IMR-90 (cell line): Measurements from ENCODE around the gene LRRC58. TPM values are rescaled to one million over a fixed set of nuclear protein-coding genes. Genes with fewer than 3 reads are reported as not detected.

Experiments used
- ATAC-seq: fragments of 200-7000 bp; cut with Tn5 transposase; 2 replicates; pipeline ENCODE4 v1.9.1; 2020; ENCODE audit warnings: low read depth, mild to moderate bottlenecking, moderate library complexity
- BruUV-seq: library from RNA; stranded (reverse); fragments of 400-500 nt; replicated peaks from 2 replicates; lab custom pipeline; 2021; lab: Mats Ljungman, UMichigan
- CTCF ChIA-PET: fragments of 300-600 bp; formaldehyde crosslinking; extraction: SDS; loops from one replicate; lab custom pipeline; 2021; ENCODE audit warnings: antibody characterized with exemption; lab: Yijun Ruan, JAX
- POLR2A ChIA-PET: fragments of 300-600 bp; sonication (Branson Sonifier 250); formaldehyde crosslinking; loops from one replicate; lab custom pipeline; 2022; ENCODE audit warnings: antibody characterized with exemption; ENCODE audit not compliant: unreplicated experiment; lab: Charles Lee
- DNase-seq: peaks from one replicate; pipeline ENCODE4 v3.0.0; 2013
- H2AFZ ChIP-seq: replicated peaks from 2 replicates; pipeline ENCODE3; 2013; ENCODE audit warnings: low read length, mild to moderate bottlenecking; ENCODE audit not compliant: poor library complexity
- H2AK5ac ChIP-seq: 2 replicates; pipeline ENCODE4 v1.6.1; 2013; ENCODE audit warnings: low read depth, low read length, inconsistent platforms
- H2AK9ac ChIP-seq: replicated peaks from 2 replicates; pipeline ENCODE3; 2013; ENCODE audit warnings: mild to moderate bottlenecking, low read depth, low read length, moderate library complexity; ENCODE audit not compliant: poor library complexity
- H2BK120ac ChIP-seq: 2 replicates; pipeline ENCODE4 v1.6.1; 2013; ENCODE audit warnings: low read depth, low read length, inconsistent platforms
- H2BK15ac ChIP-seq: 3 replicates; pipeline ENCODE4 v1.6.1; 2013; ENCODE audit warnings: low read depth, low read length, inconsistent platforms
- H2BK20ac ChIP-seq: 2 replicates; pipeline ENCODE4 v1.6.1; 2013; ENCODE audit warnings: low read depth, mild to moderate bottlenecking, inconsistent platforms, low read length, moderate library complexity
- H2BK5ac ChIP-seq: 2 replicates; pipeline ENCODE4 v1.6.1; 2013; ENCODE audit warnings: mild to moderate bottlenecking, low read depth, low read length, inconsistent platforms; ENCODE audit not compliant: poor library complexity, severe bottlenecking
- H3K14ac ChIP-seq: replicated peaks from 2 replicates; pipeline ENCODE4 v1.6.1; 2013; ENCODE audit warnings: low read depth, low read length, inconsistent platforms
- H3K18ac ChIP-seq: 2 replicates; pipeline ENCODE4 v1.6.1; 2013; ENCODE audit warnings: low read depth, low read length, control low read depth
- H3K23ac ChIP-seq: 2 replicates; pipeline ENCODE4 v1.6.1; 2013; ENCODE audit warnings: low read depth, low read length, inconsistent platforms
- H3K27ac ChIP-seq: 2 replicates; pipeline ENCODE4 v1.5.1; 2013; ENCODE audit warnings: mild to moderate bottlenecking, control low read depth, low read length; ENCODE audit not compliant: insufficient read depth
- H3K27me3 ChIP-seq: 2 replicates; pipeline ENCODE4 v1.6.1; 2013; ENCODE audit warnings: low read length; ENCODE audit not compliant: control insufficient read depth, insufficient read depth
- H3K36me3 ChIP-seq: 2 replicates; pipeline ENCODE4 v1.6.1; 2013; ENCODE audit warnings: low read length, mixed read lengths; ENCODE audit not compliant: control insufficient read depth, insufficient read depth
- H3K4ac ChIP-seq: 2 replicates; pipeline ENCODE4 v1.6.1; 2013; ENCODE audit warnings: low read depth, low read length, inconsistent platforms
- H3K4me1 ChIP-seq: 2 replicates; pipeline ENCODE4 v1.6.1; 2013; ENCODE audit warnings: low read length, mixed read lengths; ENCODE audit not compliant: control insufficient read depth, insufficient read depth
- H3K4me2 ChIP-seq: 2 replicates; pipeline ENCODE4 v1.6.1; 2013; ENCODE audit warnings: low read depth, mild to moderate bottlenecking, control low read depth, low read length, moderate library complexity
- H3K4me3 ChIP-seq: 2 replicates; pipeline ENCODE4 v1.5.1; 2013; ENCODE audit warnings: low read depth, mild to moderate bottlenecking, control low read depth, low read length, moderate library complexity; ENCODE audit not compliant: insufficient read depth
- H3K56ac ChIP-seq: 2 replicates; pipeline ENCODE4 v1.6.1; 2013; ENCODE audit warnings: low read length, inconsistent platforms; ENCODE audit not compliant: insufficient read depth; ENCODE audit errors: extremely low read depth
- H3K79me1 ChIP-seq, 2 experiments: 2 replicates each; pipeline ENCODE4 v1.6.1; 2013; ENCODE audit warnings: low read length in 2 of 2, inconsistent platforms in 1 of 2, low read depth in 1 of 2
- H3K9ac ChIP-seq: 2 replicates; pipeline ENCODE4 v1.6.1; 2013; ENCODE audit warnings: low read depth, low read length, control low read depth
- H3K9me1 ChIP-seq: 2 replicates; pipeline ENCODE4 v1.6.1; 2013; ENCODE audit warnings: low read length, inconsistent platforms; ENCODE audit not compliant: insufficient read depth
- H3K9me3 ChIP-seq: 2 replicates; pipeline ENCODE4 v1.6.1; 2013; ENCODE audit warnings: low read length; ENCODE audit not compliant: control insufficient read depth, insufficient read depth
- H4K20me1 ChIP-seq: 2 replicates; pipeline ENCODE4 v1.6.1; 2013; ENCODE audit warnings: low read length, inconsistent platforms; ENCODE audit not compliant: insufficient read depth
- H4K5ac ChIP-seq: 2 replicates; pipeline ENCODE4 v1.6.1; 2013; ENCODE audit warnings: mild to moderate bottlenecking, low read depth, low read length, control low read depth
- H4K8ac ChIP-seq, 2 experiments: 2 replicates each; pipeline ENCODE4 v1.6.1; 2013; ENCODE audit warnings: low read depth in 2 of 2, low read length in 2 of 2, control low read depth in 1 of 2, inconsistent platforms in 1 of 2
- H4K91ac ChIP-seq: 2 replicates; pipeline ENCODE4 v1.6.1; 2013; ENCODE audit warnings: low read depth, low read length, inconsistent platforms; ENCODE audit not compliant: insufficient read depth
- BHLHE40 ChIP-seq: fragments of 150-350 bp; IDR thresholded peaks from 2 replicates; pipeline ENCODE4 v1.6.1; 2016; ENCODE audit warnings: mild to moderate bottlenecking, low read depth, low read length
- CEBPB ChIP-seq: IDR thresholded peaks from 2 replicates; pipeline ENCODE4 v1.6.1; 2012; ENCODE audit warnings: low read depth, low read length, improper control_type of control experiment
- ELK1 ChIP-seq: fragments of 150-350 bp; IDR thresholded peaks from 2 replicates; pipeline ENCODE4 v1.6.1; 2016; ENCODE audit warnings: low read depth, mild to moderate bottlenecking, low read length, moderate library complexity, borderline replicate concordance
- MAFK ChIP-seq: IDR thresholded peaks from 2 replicates; pipeline ENCODE4 v1.6.1; 2012; ENCODE audit warnings: low read depth, low read length, improper control_type of control experiment
- MAZ ChIP-seq: IDR thresholded peaks from 2 replicates; pipeline ENCODE4 v1.6.1; 2012; ENCODE audit warnings: low read depth, mild to moderate bottlenecking, low read length, improper control_type of control experiment, moderate library complexity, borderline replicate concordance
- MXI1 ChIP-seq: IDR thresholded peaks from 2 replicates; pipeline ENCODE4 v1.6.1; 2012; ENCODE audit warnings: low read depth, mild to moderate bottlenecking, low read length, moderate library complexity, borderline replicate concordance
- NFE2L2 ChIP-seq: fragments of 150-350 bp; IDR thresholded peaks from 2 replicates; pipeline ENCODE4 v1.6.1; 2016; ENCODE audit warnings: low read depth, mild to moderate bottlenecking, low read length
- RCOR1 ChIP-seq: IDR thresholded peaks from 2 replicates; pipeline ENCODE4 v1.6.1; 2012; ENCODE audit warnings: mild to moderate bottlenecking, low read length, improper control_type of control experiment; ENCODE audit not compliant: insufficient replicate concordance
- RFX5 ChIP-seq: IDR thresholded peaks from 2 replicates; pipeline ENCODE4 v1.8.0; 2012; ENCODE audit warnings: low read depth, mild to moderate bottlenecking, low read length, moderate library complexity
- SMC3 ChIP-seq: fragments of 150-350 bp; IDR thresholded peaks from 2 replicates; pipeline ENCODE4 v1.6.1; 2016; ENCODE audit warnings: low read depth, mild to moderate bottlenecking, antibody characterized with exemption, low read length, moderate library complexity
- WGBS, 2 experiments: methylation state at CpG; one replicate each; pipeline versions ENCODE4 v1.1.5 to v1.1.7; 2013; ENCODE audit warnings: missing lambda C conversion rate in 2 of 2; ENCODE audit not compliant: insufficient read length in 1 of 2; ENCODE audit errors: extremely low coverage in 2 of 2; 5-methylcytosine and 5-hydroxymethylcytosine counted together
- dilution Hi-C: fragments of 300-500 bp; cut with HindIII; formaldehyde crosslinking; loops from one replicate; pipeline ENCODE4 v1.14.3; 2018; ENCODE audit warnings: low sequenced_read_pairs; ENCODE audit not compliant: unreplicated experiment
- in situ Hi-C: fragments of 300-500 bp; cut with MboI; formaldehyde crosslinking; loops from 3 replicates; pipeline ENCODE4 v1.14.3; 2019; ENCODE audit warnings: low sequenced_read_pairs, inconsistent platforms, mixed read lengths
- intact Hi-C: fragments of 100-400 bp; cut with micrococcal nuclease; formaldehyde crosslinking; loops from 2 replicates; pipeline ENCODE4 v1.10.0; 2022
- polyA plus RNA-seq, 3 experiments: library from polyadenylated mRNA; depleted of rRNA; stranded (reverse); fragments of >200 nt; gene quantifications; 2 replicates each; pipeline ENCODE4 v1.2.3, GENCODE V29; 2012; ENCODE audit warnings: low replicate concordance in 1 of 3
- total RNA-seq: library from RNA; depleted of rRNA; stranded (reverse); fragments of >200 nt; gene quantifications from 2 replicates; pipeline ENCODE4 v1.2.3, GENCODE V29; 2012

Gene LRRC58
- total and polyA plus RNA-seq, 2 of the 4 experiments (the other 2 are of a cell fraction): 5.0 to 13.4 TPM

- TF ChIP-seq BHLHE40: no peak
These were observed 37.0 kb downstream of the LRRC58 start (continued) for GRCh38 chr3:120311863-120312794.

- Histone ChIP-seq H2AK5ac (no peak overlapping the region), H3K36me3 (no peaks in the 10 kb centered on the region), H4K8ac (no peak overlapping the region), H2BK5ac (no peak overlapping the region), H3K79me1 (no peaks in the 10 kb centered on the region), H3K4me3 (no peak overlapping the region), H2AFZ (no peak overlapping the region), H3K9me3 (no peaks in the 10 kb centered on the region), H3K4me2 (no peak overlapping the region), H3K23ac (no peak overlapping the region), H2AK9ac (no peak overlapping the region), H3K27ac (no peak overlapping the region), H4K5ac (no peak overlapping the region), H4K91ac (no peak overlapping the region), H3K56ac (no peak overlapping the region), H3K4me1 (no peaks in the 10 kb centered on the region), H2BK120ac (no peak overlapping the region), H3K14ac (no peak overlapping the region), H3K27me3 (no peaks in the 10 kb centered on the region), H2BK20ac (no peak overlapping the region), H4K20me1 (no peaks in the 10 kb centered on the region), H3K9ac (no peak overlapping the region), H2BK15ac (no peak overlapping the region), H3K4ac (no peak overlapping the region), H3K9me1 (no peaks in the 10 kb centered on the region), H3K18ac (no peak overlapping the region)
- intact Hi-C loops: no loop called here
- POLR2A ChIA-PET: no interaction called here
- 96% methylated on average over 9 of the region's 72 CpGs; no CpG with 5 or more reads in 1 of the 2 experiments for WGBS, 2 experiments
- ATAC-seq (no peak), DNase-seq (no peak)
- in situ Hi-C loops: no loop called here
- BruUV-seq: no TSS peak
- CTCF ChIA-PET: no interaction called here
- dilution Hi-C loops: no loop called here
- TF ChIP-seq RCOR1 (no peak), ELK1 (no peak), MAFK (no peak), CEBPB (no peak), MAZ (no peak), MXI1 (no peak), SMC3 (no peak), RFX5 (no peak), BHLHE40 (no peak), NFE2L2 (no peak)
These were observed 42.4 kb downstream of the LRRC58 start for GRCh38 chr3:120306519-120307455.
